ENCODE measurements around the gene GLB1L. TPM values are rescaled to one million over a fixed set of nuclear protein-coding genes. Genes with fewer than 3 reads are reported as not detected.

GLB1L gene
- total and polyA plus RNA-seq, 4 donors = 2.3 to 5.2 (median 2.6) TPM

DNA sequence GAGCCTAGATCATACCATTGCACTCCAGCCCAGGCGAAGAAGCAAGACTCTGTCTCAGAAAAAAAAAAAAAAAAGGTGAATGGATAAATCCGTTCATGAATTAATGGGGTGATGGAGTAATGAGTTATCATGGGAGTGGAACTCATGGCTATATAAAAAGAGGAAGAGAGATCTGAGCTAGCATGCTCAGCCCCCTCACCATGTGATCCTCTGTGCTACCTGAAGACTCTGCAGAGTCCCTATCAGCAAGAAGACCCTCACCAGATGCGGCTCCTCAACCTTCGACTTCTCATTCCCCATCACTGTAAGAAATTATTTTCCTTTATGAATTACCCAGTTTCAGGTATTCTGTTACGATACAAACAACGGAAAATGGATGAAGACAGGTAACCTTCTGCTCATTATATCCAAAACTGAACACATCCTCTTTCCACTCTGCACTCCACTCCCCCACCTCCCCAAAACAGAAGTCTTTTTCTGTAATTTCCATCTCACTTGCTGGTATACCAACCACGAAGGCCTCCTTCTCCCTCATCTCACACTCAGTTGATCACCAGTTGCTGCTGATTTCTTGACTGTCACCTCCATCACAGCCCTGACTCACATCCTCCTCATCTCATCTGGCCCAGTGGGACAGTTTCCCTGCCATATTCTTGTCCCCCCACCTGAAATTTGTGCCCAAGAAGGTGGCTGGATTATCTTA lies 58.3 kb downstream of the GLB1L start:
- Histone ChIP-seq H3K9ac (ENCODE audit: low read depth in 1 of 2, low read length in 2 of 2) (no peak overlapping the region), H3K4me3 (ENCODE audit: low read depth in 1 of 3, low read length in 3 of 3) (no peak overlapping the region), H3K4me1 (ENCODE audit: control insufficient read depth in 4 of 4, insufficient read depth in 4 of 4, low read length in 3 of 4) (no peaks in the 10 kb centered on the region), H3K9me3 (ENCODE audit: control insufficient read depth in 4 of 4, low read length in 3 of 4) (no peaks in the 10 kb centered on the region), H3K36me3 (ENCODE audit: control insufficient read depth in 4 of 4, insufficient read depth in 3 of 4, low read depth in 1 of 4, low read length in 3 of 4) (peaks cover 14 to 28% (median 22%) of the 10 kb centered on the region in 4 donors), H3K27ac (ENCODE audit: low read depth in 1 of 2, low read length in 2 of 2) (no peak overlapping the region), H3K27me3 (ENCODE audit: control insufficient read depth in 4 of 4, insufficient read depth in 4 of 4, low read length in 3 of 4) (no peaks in the 10 kb centered on the region)
- DNase-seq (ENCODE audit: low spot score) = peak; percentile 21
- WGBS = 94% methylated on average over 7 of the region's 7 CpGs
- TF ChIP-seq EGR1 (IDR thresholded peaks at IDR 0.05; ENCODE audit: low read depth in 2 of 2) = no peak
- TF ChIP-seq GABPA (IDR thresholded peaks at IDR 0.05 in 1 of 2, conservative IDR thresholded peaks at IDR 0.05 in 1 of 2) = no peak
- TF ChIP-seq HNF4G (IDR thresholded peaks at IDR 0.05) = no peak
- TF ChIP-seq, protein P1, sequence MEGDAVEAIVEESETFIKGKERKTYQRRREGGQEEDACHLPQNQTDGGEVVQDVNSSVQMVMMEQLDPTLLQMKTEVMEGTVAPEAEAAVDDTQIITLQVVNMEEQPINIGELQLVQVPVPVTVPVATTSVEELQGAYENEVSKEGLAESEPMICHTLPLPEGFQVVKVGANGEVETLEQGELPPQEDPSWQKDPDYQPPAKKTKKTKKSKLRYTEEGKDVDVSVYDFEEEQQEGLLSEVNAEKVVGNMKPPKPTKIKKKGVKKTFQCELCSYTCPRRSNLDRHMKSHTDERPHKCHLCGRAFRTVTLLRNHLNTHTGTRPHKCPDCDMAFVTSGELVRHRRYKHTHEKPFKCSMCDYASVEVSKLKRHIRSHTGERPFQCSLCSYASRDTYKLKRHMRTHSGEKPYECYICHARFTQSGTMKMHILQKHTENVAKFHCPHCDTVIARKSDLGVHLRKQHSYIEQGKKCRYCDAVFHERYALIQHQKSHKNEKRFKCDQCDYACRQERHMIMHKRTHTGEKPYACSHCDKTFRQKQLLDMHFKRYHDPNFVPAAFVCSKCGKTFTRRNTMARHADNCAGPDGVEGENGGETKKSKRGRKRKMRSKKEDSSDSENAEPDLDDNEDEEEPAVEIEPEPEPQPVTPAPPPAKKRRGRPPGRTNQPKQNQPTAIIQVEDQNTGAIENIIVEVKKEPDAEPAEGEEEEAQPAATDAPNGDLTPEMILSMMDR (IDR thresholded peaks at IDR 0.05; ENCODE audit: low read depth, low read length, missing input control) = no peak

Small RNA genes lying within 50 kb of the gene (small RNA-seq; reads per million reads assigned to genes)
- 0.15 reads per million for gene MIR153-1

Other genes with a start within 250 kb of the GLB1L start
- not detected for gene CFAP65, start 203.9 kb downstream of the GLB1L start, total RNA-seq
- not detected for gene CFAP65, start 203.9 kb downstream of the GLB1L start, polyA plus RNA-seq
- gene IHH, start 184.5 kb downstream of the GLB1L start, total RNA-seq = 1 to 10 TPM in 1 of 2 donors, under 1 TPM in 1; 0.75 to 2.4 TPM
- under 1 TPM; 0.51 to 0.82 TPM for gene IHH, start 184.5 kb downstream of the GLB1L start, polyA plus RNA-seq
- 10 to 100 TPM; 11.8 to 13.5 TPM for gene NHEJ1, start 84.6 kb downstream of the GLB1L start, total RNA-seq
- 1 to 10 TPM; 6.1 to 8.0 TPM for gene NHEJ1, start 84.6 kb downstream of the GLB1L start, polyA plus RNA-seq
- 1 to 10 TPM in 1 of 2 donors, under 1 TPM in 1; 0.23 to 2.4 TPM for gene SLC23A3, start 75.4 kb downstream of the GLB1L start, total RNA-seq
- under 1 TPM; 0.38 to 0.94 TPM for gene SLC23A3, start 75.4 kb downstream of the GLB1L start, polyA plus RNA-seq
- 10 to 100 TPM; 16.5 to 39.8 TPM for gene CNPPD1, start 68.5 kb downstream of the GLB1L start, total RNA-seq
- 10 to 100 TPM; 16.7 to 26.5 TPM for gene CNPPD1, start 68.5 kb downstream of the GLB1L start, polyA plus RNA-seq
- gene RETREG2, start 67.2 kb downstream of the GLB1L start, total RNA-seq = 10 to 100 TPM; 34.1 to 41.2 TPM
- 10 to 100 TPM; 21.7 to 42.8 TPM for gene RETREG2, start 67.2 kb downstream of the GLB1L start, polyA plus RNA-seq
- 10 to 100 TPM; 19.6 to 29.8 TPM for gene ZFAND2B, start 38.7 kb downstream of the GLB1L start, total RNA-seq
- gene ZFAND2B, start 38.7 kb downstream of the GLB1L start, polyA plus RNA-seq = 10 to 100 TPM; 21.9 to 53.8 TPM
- gene ABCB6, start 26.5 kb downstream of the GLB1L start, total RNA-seq = 10 to 100 TPM; 27.5 to 96.1 TPM
- gene ABCB6, start 26.5 kb downstream of the GLB1L start, polyA plus RNA-seq = 10 to 100 TPM; 19.0 to 68.1 TPM
- 10 to 100 TPM; 44.7 to 68.1 TPM for gene ATG9A, start 15.8 kb downstream of the GLB1L start, total RNA-seq
- 10 to 100 TPM; 24.3 to 31.1 TPM for gene ATG9A, start 15.8 kb downstream of the GLB1L start, polyA plus RNA-seq
- 10 to 100 TPM; 15.5 to 30.6 TPM for gene ANKZF1, start 15.6 kb downstream of the GLB1L start, total RNA-seq
- gene ANKZF1, start 15.6 kb downstream of the GLB1L start, polyA plus RNA-seq = 10 to 100 TPM in 1 of 2 donors, 1 to 10 TPM in 1; 9.0 to 25.5 TPM
- gene STK16, start within 50 bp of the GLB1L start, total RNA-seq = 10 to 100 TPM; 14.8 to 44.3 TPM
- 10 to 100 TPM in 1 of 2 donors, 1 to 10 TPM in 1; 5.8 to 32.5 TPM for gene STK16, start within 50 bp of the GLB1L start, polyA plus RNA-seq
- gene TUBA4B, start 7.8 kb upstream of the GLB1L start, total RNA-seq = under 1 TPM in 1 of 2 donors, not detected in 1; 0.08 TPM
- gene TUBA4B, start 7.8 kb upstream of the GLB1L start, polyA plus RNA-seq = under 1 TPM; 0.19 to 0.20 TPM
- gene TUBA4A, start 8.5 kb upstream of the GLB1L start, total RNA-seq = 10 to 100 TPM; 16.2 to 25.5 TPM
- 10 to 100 TPM; 37.6 to 63.1 TPM for gene TUBA4A, start 8.5 kb upstream of the GLB1L start, polyA plus RNA-seq
- gene DNAJB2, start 33.9 kb upstream of the GLB1L start, total RNA-seq = 10 to 100 TPM; 22.0 to 71.8 TPM
- 10 to 100 TPM in 1 of 2 donors, 1 to 10 TPM in 1; 7.4 to 32.0 TPM for gene DNAJB2, start 33.9 kb upstream of the GLB1L start, polyA plus RNA-seq
- gene PTPRN, start 64.0 kb upstream of the GLB1L start, total RNA-seq = 1 to 10 TPM in 1 of 2 donors, not detected in 1; 2.2 TPM
- not detected for gene PTPRN, start 64.0 kb upstream of the GLB1L start, polyA plus RNA-seq
- gene RESP18, start 87.3 kb upstream of the GLB1L start, total RNA-seq = not detected
- not detected for gene RESP18, start 87.3 kb upstream of the GLB1L start, polyA plus RNA-seq
- 10 to 100 TPM; 25.8 to 58.4 TPM for gene DNPEP, start 142.5 kb upstream of the GLB1L start, total RNA-seq
- 10 to 100 TPM; 41.0 to 50.5 TPM for gene DNPEP, start 142.5 kb upstream of the GLB1L start, polyA plus RNA-seq
- 10 to 100 TPM in 1 of 2 donors, under 1 TPM in 1; 0.23 to 50.0 TPM for gene DES, start 172.9 kb upstream of the GLB1L start, total RNA-seq
- gene DES, start 172.9 kb upstream of the GLB1L start, polyA plus RNA-seq = 1 to 10 TPM in 1 of 2 donors, under 1 TPM in 1; 0.15 to 6.2 TPM
- gene SPEG, start 189.4 kb upstream of the GLB1L start, total RNA-seq = under 1 TPM; 0.51 to 0.75 TPM
- gene SPEG, start 189.4 kb upstream of the GLB1L start, polyA plus RNA-seq = under 1 TPM; 0.57 to 0.96 TPM